Measurements from ENCODE around the gene CRTAP. TPM values are rescaled to one million over a fixed set of nuclear protein-coding genes. Genes with fewer than 3 reads are reported as not detected.

Gene CRTAP
- total and polyA plus RNA-seq, 2 experiments from 2014 or later: 189 to 261 TPM

DNA sequence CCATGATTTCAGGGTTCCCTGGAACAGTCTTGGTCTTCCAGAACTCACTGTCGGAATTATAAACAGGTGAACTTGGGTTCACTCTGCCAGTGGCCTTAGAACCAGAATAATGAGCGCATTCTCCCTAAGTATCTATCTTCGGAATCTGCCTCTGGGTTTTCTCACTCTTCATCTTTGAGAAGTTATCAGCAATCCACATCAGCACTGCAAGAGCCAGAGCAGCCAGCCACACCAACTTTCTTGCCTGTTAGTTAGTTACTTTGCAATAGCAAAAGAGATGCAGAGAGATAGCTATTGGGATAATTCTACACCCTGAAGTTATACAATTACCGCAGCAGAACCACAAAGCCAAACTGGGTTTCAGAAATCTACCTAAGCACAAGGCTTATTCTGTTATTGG, 42.6 kb upstream of the CRTAP start:
- Histone ChIP-seq H3F3A (ENCODE audit: insufficient read depth) (no peaks in the 10 kb centered on the region), H3K27me3 (replicated peaks; ENCODE audit: insufficient read depth) (no peaks in the 10 kb centered on the region), H3K36me3 (ENCODE audit: low read depth) (no peaks in the 10 kb centered on the region; the same call in 1 of the 2 replicates), H3K79me2 (ENCODE audit: insufficient read depth) (peaks cover 19% of the 10 kb centered on the region; the same call in 1 of the 2 replicates), H3K4me1 (ENCODE audit: insufficient read depth) (0 out of 2 replicates have a peak, but pooled peaks cover 3% of the 10 kb centered on the region), H3K9ac (no peak overlapping the region), H2AFZ (no peak overlapping the region), H3K9me2 (ENCODE audit: insufficient read depth) (no peaks in the 10 kb centered on the region), H3K4me2 (ENCODE audit: unreplicated experiment) (no peak overlapping the region), H3K27ac (no peak overlapping the region), H4K20me1 (ENCODE audit: insufficient read depth) (no peaks in the 10 kb centered on the region; the same call in 1 of the 2 replicates), H3K9me3 (ENCODE audit: low read depth) (no peaks in the 10 kb centered on the region), H3K4me3 (no peak overlapping the region)
- TF ChIP-seq EZH2phosphoT487 (IDR thresholded peaks at IDR 0.05; ENCODE audit: insufficient read depth, low read depth): no peak
- TF ChIP-seq EZH2 (IDR thresholded peaks at IDR 0.05; ENCODE audit: insufficient read depth, poor library complexity, severe bottlenecking): no peak
- no peak for DNase-seq
- WGBS, 2 experiments (ENCODE audit: low coverage in 1 of 2, low lambda C conversion rate in 2 of 2, missing lambda C conversion rate in 2 of 2): 97 to 98% methylated on average over 4 of the region's 4 CpGs
- in situ Hi-C loops (cut with MboI): no loop called here

DNA sequence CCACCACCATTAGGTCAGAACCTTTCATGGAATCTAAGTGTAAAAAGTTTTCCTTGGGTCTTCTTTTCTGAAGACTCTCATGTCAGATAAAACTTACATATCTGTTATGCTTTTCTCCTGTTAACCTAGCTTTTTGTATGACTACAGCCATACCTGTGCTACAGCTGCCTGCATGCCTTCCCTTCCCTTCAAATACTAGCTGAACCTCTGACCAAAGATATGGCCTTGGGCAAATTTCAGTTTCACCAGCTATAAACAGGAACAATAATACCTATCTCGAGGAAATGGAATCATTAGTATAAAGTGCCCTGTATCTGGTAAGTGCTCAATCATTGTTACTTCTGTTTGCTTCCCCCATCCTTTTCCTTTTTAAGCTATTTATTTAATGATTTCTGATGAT, 41.9 kb upstream of the CRTAP start:
- Histone ChIP-seq H3K4me3 (no peak overlapping the region), H3F3A (ENCODE audit: insufficient read depth) (no peaks in the 10 kb centered on the region), H3K4me2 (ENCODE audit: unreplicated experiment) (no peak overlapping the region), H3K9me3 (ENCODE audit: low read depth) (no peaks in the 10 kb centered on the region), H3K36me3 (ENCODE audit: low read depth) (no peaks in the 10 kb centered on the region; the same call in 1 of the 2 replicates), H3K79me2 (ENCODE audit: insufficient read depth) (peaks cover 27% of the 10 kb centered on the region; the same call in 1 of the 2 replicates), H4K20me1 (ENCODE audit: insufficient read depth) (no peaks in the 10 kb centered on the region; the same call in 1 of the 2 replicates), H3K27me3 (replicated peaks; ENCODE audit: insufficient read depth) (no peaks in the 10 kb centered on the region), H2AFZ (no peak overlapping the region), H3K4me1 (ENCODE audit: insufficient read depth) (0 out of 2 replicates have a peak, but pooled peaks cover 4% of the 10 kb centered on the region), H3K9me2 (ENCODE audit: insufficient read depth) (no peaks in the 10 kb centered on the region), H3K9ac (no peak overlapping the region), H3K27ac (no peak overlapping the region)
- TF ChIP-seq EZH2phosphoT487 (IDR thresholded peaks at IDR 0.05; ENCODE audit: insufficient read depth, low read depth) (no peak), EZH2 (IDR thresholded peaks at IDR 0.05; ENCODE audit: insufficient read depth, poor library complexity, severe bottlenecking) (no peak)
- in situ Hi-C loops (cut with MboI): no loop called here
- DNase-seq: no peak
- 97 to 100% methylated on average over 1 of the region's 1 CpG for WGBS, 2 experiments (ENCODE audit: low coverage in 1 of 2, low lambda C conversion rate in 2 of 2, missing lambda C conversion rate in 2 of 2)

- no peaks in the 10 kb centered on the region for H3F3A ChIP-seq (ENCODE audit: insufficient read depth)
- H3K4me2 ChIP-seq (ENCODE audit: unreplicated experiment): no peak overlapping the region
- no peaks in the 10 kb centered on the region for H3K36me3 ChIP-seq (ENCODE audit: low read depth)
- DNase-seq: peak; percentile 81
- no peak overlapping the region for H3K4me3 ChIP-seq
- H3K4me1 ChIP-seq (ENCODE audit: insufficient read depth): 0 out of 2 replicates have a peak, but pooled peaks cover 4% of the 10 kb centered on the region
- no peak overlapping the region for H3K9ac ChIP-seq
- H2AFZ ChIP-seq: no peak overlapping the region
- no peaks in the 10 kb centered on the region for H3K9me2 ChIP-seq (ENCODE audit: insufficient read depth)
- no peaks in the 10 kb centered on the region; the same call in 1 of the 2 replicates for H4K20me1 ChIP-seq (ENCODE audit: insufficient read depth)
- no peak overlapping the region for H3K27ac ChIP-seq
- peaks cover 44% of the 10 kb centered on the region; the same call in 1 of the 2 replicates for H3K79me2 ChIP-seq (ENCODE audit: insufficient read depth)
- WGBS, 2 experiments (ENCODE audit: low coverage in 1 of 2, low lambda C conversion rate in 2 of 2, missing lambda C conversion rate in 2 of 2): 66 to 67% methylated on average over 13 of the region's 13 CpGs
- H3K27me3 ChIP-seq (replicated peaks; ENCODE audit: insufficient read depth): no peaks in the 10 kb centered on the region
- H3K9me3 ChIP-seq (ENCODE audit: low read depth): no peaks in the 10 kb centered on the region
- in situ Hi-C loops (cut with MboI): no loop called here
- TF ChIP-seq EZH2 (IDR thresholded peaks at IDR 0.05; ENCODE audit: insufficient read depth, poor library complexity, severe bottlenecking): no peak
- no peak for TF ChIP-seq EZH2phosphoT487 (IDR thresholded peaks at IDR 0.05; ENCODE audit: insufficient read depth, low read depth)
Observed at GRCh38 chr3:33074217-33075067, 39.4 kb upstream of the CRTAP start.

DNA sequence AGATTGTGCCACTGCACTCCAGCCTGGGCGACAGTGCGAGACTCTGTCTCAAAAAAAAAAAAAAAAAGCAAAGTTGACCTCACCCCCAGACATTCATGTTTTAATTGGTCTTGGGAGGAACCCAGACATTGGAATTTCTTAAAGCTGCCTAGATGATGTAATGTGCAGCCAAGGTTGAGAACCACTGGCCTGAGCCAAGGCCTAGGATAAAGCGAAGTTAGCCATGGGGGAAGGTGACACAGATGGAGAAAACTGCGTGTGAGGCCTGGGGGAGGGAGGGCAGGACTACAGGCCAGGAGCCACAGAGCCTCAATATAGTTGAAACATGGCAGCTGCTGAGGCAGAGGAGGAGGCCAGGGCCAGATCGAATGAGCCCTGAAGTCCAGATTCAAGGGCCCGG, 37.8 kb upstream of the CRTAP start:
- H3K9me3 ChIP-seq (ENCODE audit: low read depth): no peaks in the 10 kb centered on the region
- no peak overlapping the region for H3K4me3 ChIP-seq
- H3K27ac ChIP-seq: no peak overlapping the region
- TF ChIP-seq EZH2 (IDR thresholded peaks at IDR 0.05; ENCODE audit: insufficient read depth, poor library complexity, severe bottlenecking) (no peak), EZH2phosphoT487 (IDR thresholded peaks at IDR 0.05; ENCODE audit: insufficient read depth, low read depth) (no peak)
- H2AFZ ChIP-seq: no peak overlapping the region
- no peaks in the 10 kb centered on the region for H3K9me2 ChIP-seq (ENCODE audit: insufficient read depth)
- H3K4me1 ChIP-seq (ENCODE audit: insufficient read depth): 0 out of 2 replicates have a peak, but pooled peaks cover 4% of the 10 kb centered on the region
- in situ Hi-C loops (cut with MboI): no loop called here
- no peak overlapping the region for H3K9ac ChIP-seq
- WGBS, 2 experiments (ENCODE audit: low coverage in 1 of 2, low lambda C conversion rate in 2 of 2, missing lambda C conversion rate in 2 of 2): 79 to 85% methylated on average over 4 to 6 of the region's 6 CpGs
- H3K79me2 ChIP-seq (ENCODE audit: insufficient read depth): peaks cover 57% of the 10 kb centered on the region
- no peaks in the 10 kb centered on the region; the same call in 1 of the 2 replicates for H4K20me1 ChIP-seq (ENCODE audit: insufficient read depth)
- H3F3A ChIP-seq (ENCODE audit: insufficient read depth): no peaks in the 10 kb centered on the region
- no peak overlapping the region for H3K4me2 ChIP-seq (ENCODE audit: unreplicated experiment)
- peak; percentile 49 for DNase-seq
- H3K36me3 ChIP-seq (ENCODE audit: low read depth): no peaks in the 10 kb centered on the region
- no peaks in the 10 kb centered on the region for H3K27me3 ChIP-seq (replicated peaks; ENCODE audit: insufficient read depth)
